Islet precursor cell (in vitro differentiated cells): ENCODE data around the gene KSR2.

Source experiments
- DNase-seq: peaks from one replicate; pipeline ENCODE4 v3.0.0-alpha.2; 2018

Gene KSR2

GRCh38 chr12:117854339-117855012 is 114.3 kb downstream of the KSR2 start:
- peak; percentile 92 for DNase-seq

DNA sequence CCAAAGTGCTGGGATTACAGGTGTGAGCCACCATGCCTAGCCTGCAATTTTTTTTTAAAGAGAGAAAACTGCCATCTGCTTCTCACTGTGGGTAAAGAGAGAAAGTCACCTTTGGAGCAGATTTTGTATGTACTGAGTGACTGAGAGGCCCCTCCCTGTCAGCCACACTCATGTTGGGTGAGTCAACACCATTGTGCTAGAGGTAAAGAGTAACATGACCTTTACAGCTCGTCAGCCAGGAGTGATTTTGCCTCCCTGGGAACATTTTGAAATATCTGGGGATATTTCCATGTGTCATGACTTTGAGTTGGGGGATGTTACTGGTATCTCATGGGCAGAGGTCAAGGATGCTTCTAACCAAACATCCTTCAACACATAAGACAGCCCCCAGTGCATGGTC is 115.2 kb downstream of the KSR2 start:
- no peak for DNase-seq

DNA sequence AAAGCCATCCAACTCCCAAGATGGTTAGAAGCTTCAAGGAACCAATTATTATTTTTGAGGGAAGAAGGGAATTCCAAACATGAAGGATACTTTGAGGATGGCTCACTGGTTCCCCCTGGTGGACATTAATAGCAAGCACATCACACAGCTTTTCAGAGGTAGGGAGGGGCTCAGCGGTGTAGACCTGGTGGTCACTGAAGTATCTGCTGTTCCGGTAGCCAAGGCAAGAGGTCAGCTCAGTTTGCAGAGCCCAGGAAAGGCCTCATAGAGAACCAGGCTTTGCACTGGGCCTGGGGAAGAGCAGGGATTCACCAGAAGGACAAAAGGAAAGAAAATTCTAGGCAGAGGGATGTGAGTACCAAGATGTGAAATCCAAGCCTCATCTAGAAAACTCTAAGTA is 118.7 kb downstream of the KSR2 start:
- DNase-seq, result peak; percentile 82

DNA sequence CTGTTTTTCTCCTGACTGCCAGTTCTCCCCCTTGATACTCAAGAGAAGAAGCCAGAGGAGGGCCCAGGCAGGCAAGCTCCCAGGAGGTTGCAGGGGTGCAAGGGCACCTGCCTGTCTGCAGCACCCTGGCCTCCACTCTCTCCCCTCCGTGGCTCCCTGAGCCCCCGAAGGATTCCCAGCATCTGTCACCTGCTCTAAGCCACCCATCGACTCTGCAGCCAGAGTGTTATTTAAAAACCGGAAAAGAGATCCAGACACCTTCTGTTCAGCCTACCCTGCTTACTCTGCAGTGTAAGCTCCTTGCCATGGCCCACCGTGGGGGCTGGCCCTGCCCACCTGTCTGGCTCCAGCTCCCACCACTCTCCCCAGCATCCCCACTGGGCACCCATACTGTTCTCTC is 121.4 kb downstream of the KSR2 start:
- DNase-seq, result no peak

DNA sequence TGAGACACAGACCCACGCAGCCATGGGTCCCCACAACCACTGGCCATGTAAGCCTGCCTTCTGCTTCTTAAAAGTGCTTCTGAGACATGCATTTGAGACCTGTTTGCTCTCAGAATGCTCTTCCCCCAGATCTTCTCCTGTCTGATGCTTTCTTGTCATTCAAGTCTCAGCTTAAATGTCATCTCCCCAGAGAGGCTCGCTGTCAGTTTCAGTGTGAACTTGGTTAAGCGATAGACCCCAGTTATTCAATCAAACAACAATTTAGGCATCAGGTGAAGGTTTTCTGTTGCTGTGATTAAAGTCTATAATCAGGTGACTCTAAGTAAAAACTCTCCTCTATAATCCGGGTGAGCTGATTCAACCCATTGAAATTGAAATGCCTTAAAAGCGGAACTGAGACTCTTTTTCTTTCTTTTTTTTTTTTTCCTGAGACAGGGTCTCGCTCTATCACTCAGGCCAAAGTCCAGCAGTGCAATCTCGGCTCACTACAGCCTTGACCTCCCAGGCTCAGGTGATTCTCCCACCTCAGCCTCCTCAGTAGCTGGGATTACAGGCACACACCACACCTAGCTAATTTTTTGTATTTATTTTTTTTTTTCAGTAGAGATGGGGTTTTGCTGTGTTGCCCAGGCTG is 123.4 kb downstream of the KSR2 start:
- DNase-seq, result no peak

GRCh38 chr12:117844114-117844830 is 124.5 kb downstream of the KSR2 start:
- no peak for DNase-seq

DNA sequence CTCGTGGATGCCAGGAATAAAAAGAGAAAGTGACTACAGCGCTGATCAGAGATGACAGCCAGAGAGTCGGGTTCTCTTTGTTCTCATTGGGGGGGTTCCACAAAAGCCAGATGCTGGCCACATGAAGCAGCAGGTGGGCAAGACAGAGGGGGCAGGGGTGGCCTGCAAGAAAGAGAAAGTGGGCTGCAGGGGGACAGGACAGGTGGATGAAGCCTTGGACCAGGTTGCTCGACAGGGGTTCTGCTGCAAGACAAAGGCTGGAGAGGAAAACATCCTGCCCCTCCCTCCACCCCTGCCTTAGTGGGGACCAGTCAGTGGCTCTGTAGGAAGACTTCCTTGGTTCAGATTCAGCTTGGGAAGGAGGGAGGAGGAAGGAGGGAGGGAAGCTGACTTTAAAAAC is 126.2 kb downstream of the KSR2 start:
- DNase-seq, result no peak

- DNase-seq, result no peak
Measured at GRCh38 chr12:117842220-117842619, 126.6 kb downstream of the KSR2 start.

DNA sequence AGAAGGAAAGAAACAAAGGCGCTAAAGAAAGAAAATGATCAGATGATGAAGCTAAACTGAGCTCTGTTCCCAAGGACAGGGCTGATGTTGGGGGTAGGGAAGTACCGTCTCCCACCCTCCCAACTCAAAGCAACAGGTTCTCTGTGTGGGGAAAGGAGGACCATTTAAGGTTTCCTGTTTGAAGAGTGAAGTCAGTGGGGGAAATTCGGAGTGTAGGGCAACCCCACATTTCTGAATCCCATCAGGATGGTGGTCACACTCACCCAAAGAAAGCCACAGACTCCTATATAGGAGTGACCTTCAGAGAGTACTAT is 131.1 kb downstream of the KSR2 start:
- DNase-seq, result no peak

DNA sequence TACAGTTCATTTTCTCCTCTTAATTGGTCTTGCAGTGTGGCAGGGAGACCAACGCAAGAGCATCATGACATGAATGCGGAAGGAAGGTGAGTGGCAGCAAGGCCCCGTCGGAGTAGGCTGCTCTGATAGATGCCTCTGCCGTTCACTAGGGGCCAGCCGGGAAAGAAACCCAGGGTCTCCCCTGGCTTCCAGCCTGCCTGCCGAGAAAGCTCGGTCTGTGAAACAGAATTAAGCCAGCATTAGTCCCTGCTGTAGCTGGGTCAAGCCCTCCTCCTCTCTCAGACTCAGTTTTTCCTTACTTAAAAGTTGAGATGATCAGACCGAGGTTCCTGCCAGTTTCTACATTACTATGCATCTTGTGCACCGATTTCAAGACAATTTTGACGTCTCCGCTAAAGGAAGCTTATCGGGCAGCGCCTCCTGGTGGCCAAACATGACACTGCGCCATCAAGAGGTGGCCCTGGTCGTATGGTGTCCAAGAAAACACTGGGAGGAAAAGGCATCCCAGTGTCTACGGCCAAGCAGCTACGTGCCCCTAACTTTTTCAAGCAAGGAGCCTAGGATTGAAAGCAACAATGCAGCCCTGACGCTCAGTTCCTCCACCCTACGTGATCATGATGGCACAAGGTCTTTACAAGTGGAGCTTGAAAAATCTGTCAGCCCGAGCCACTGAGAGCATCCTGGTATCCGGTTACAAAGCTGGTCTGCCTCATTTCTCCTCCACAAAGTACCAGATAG is 131.6 kb downstream of the KSR2 start:
- peak; percentile 92 for DNase-seq

DNA sequence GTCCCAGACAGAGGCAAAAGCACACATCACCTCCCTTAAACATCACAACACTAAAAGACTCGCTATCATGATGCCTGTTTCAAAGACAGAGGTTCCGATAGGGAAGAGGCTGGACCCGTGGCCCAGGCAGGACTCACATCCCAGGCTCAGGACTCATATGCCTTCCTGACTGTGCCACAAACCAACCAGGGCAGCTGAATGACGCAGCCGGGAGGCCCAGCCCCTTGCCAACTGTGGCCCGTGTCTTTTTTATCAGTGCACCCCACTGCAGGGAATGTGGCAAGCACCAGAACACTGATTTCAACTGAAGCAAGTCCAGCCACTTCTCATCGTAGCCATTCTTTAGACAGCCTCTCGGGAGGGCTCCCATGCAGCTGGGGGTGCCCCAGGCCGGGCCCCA is 132.3 kb downstream of the KSR2 start:
- no peak for DNase-seq

DNA sequence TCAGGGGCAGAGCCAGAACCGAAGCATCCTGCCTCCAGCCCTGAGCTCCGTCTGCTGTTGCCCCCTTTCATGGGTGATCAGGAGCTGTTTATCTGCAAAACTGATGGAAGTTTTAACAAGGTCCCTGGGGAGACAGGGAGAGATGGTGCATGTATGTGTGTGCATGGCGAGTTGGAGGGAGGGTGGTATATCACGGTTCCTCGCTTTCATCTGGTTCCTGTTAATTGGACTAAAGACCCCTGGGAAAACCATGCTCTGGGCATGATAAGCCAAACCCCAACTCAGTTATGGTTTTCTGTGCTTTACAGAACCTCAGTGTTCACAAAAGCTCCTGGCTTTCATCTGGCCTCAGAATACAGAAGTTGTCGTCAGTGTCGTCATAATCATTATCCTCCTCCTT is 133.6 kb downstream of the KSR2 start:
- DNase-seq, result no peak

- DNase-seq, result peak; percentile 59
Measured at GRCh38 chr12:117832459-117833457, 136.0 kb downstream of the KSR2 start.

DNA sequence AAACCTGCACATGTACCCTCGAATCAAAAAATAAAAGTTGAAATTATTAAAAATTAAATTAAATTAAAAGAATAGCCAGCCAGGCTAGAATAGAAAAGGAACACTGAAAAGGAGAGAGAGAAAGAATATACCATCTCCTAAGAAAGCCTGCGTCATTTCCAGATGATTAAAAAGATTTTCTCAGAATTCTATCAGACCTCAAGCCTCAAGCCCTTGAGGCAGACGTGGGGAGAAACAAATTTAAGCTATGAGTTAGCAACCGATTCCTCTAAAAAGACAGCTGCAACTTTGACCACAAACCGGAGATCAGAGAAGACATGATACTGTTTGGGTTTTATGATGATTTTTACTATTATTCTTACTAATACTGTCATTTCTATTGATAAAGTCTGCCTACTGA is 138.3 kb downstream of the KSR2 start:
- no peak for DNase-seq

DNA sequence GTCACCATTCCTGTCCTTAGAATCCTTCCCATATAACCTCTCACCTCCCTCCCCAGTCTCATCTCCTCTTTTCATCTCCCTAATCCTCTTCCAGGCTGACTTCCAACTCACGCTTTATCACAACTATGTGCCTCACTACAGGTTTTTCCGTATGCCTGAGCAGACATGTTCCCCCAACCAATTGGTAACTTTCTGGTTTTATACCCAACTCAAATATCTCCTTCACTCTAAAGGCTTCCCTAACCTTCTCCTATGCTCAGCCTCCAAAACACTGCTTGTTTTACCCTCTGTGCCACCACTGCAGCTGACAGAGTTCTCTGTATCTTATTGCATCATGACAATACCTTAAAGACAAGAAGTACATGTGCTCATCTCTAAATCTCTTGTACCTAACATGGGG is 139.7 kb downstream of the KSR2 start:
- DNase-seq, result no peak

- DNase-seq, result no peak
Measured at GRCh38 chr12:117827660-117828059, 141.1 kb downstream of the KSR2 start.

DNA sequence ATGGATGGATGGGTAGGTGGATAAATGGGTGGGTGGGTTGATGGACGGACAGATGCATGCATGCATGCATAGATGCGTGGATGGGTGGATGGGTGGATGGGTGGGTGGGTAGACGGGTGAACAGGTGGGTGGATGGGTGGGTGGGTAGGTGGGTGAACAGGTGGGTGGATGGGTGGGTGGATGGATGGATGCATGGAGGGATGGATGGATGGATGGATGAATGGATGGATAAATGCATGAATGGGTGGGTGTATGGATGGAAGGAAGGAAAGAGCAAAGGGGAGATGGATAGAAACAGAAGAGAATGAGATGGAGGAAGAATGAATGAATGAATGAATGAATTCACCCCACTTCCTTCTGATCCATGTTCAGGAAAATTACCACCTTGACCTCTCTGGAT is 143.0 kb downstream of the KSR2 start:
- no peak for DNase-seq

GRCh38 chr12:117821480-117822175 is 147.2 kb downstream of the KSR2 start:
- DNase-seq, result no peak

GRCh38 chr12:117820216-117820907 is 148.4 kb downstream of the KSR2 start:
- DNase-seq, result no peak

DNA sequence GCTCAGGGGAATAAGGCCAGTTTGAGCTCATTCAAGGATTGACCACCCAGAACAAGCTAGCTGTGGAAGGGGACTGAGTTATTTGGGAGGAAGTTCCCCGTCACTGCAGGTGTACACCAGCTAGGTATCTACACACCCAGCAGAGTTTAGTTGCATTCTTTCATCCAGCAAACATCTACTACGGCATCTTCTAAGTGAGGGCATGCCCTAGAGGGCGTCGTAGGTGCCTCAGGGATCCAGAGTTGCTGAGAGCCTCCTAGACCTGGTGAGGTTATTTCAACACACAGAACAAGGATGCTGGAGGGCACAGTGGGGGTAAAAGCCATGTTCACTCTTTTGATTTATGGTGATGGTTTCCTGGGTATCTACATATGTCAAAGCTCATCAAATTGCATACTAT is 149.6 kb downstream of the KSR2 start:
- no peak for DNase-seq

DNA sequence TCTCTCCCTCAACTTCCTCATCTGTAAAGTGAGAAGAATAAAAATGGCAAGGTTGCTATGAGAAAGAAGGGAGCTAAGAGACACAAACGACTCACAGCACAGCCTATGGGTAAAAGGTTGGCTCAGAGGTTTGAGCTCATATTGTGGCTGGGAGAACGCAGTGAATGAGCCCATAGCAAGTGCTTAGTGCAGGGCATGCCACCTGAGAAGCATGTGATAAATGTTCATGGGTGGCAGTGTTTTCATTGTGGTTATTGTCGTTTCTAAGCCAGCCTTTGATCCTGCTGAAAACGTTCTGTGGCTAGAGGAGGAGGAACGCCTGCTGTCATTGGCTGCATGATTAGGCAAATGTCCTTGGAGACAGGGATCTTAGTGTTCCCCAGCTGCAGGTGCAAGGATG is 150.4 kb downstream of the KSR2 start:
- no peak for DNase-seq
